IMR-90 (cell line): ENCODE results near the gene HECW1. TPM values are rescaled to one million over a fixed set of nuclear protein-coding genes. Genes with fewer than 3 reads are reported as not detected.

Experiments
- ATAC-seq: fragments of 200-7000 bp; cut with Tn5 transposase; 2 replicates; pipeline ENCODE4 v1.9.1; 2020; ENCODE audit warnings: low read depth, mild to moderate bottlenecking, moderate library complexity
- BruUV-seq: library from RNA; stranded (reverse); fragments of 400-500 nt; replicated peaks from 2 replicates; lab custom pipeline; 2021; lab: Mats Ljungman, UMichigan
- CTCF ChIA-PET: fragments of 300-600 bp; formaldehyde crosslinking; extraction: SDS; loops from one replicate; lab custom pipeline; 2021; ENCODE audit warnings: antibody characterized with exemption; lab: Yijun Ruan, JAX
- POLR2A ChIA-PET: fragments of 300-600 bp; sonication (Branson Sonifier 250); formaldehyde crosslinking; loops from one replicate; lab custom pipeline; 2022; ENCODE audit warnings: antibody characterized with exemption; ENCODE audit not compliant: unreplicated experiment; lab: Charles Lee
- DNase-seq: peaks from one replicate; pipeline ENCODE4 v3.0.0; 2013
- H2AFZ ChIP-seq: replicated peaks from 2 replicates; pipeline ENCODE3; 2013; ENCODE audit warnings: low read length, mild to moderate bottlenecking; ENCODE audit not compliant: poor library complexity
- H2AK5ac ChIP-seq: 2 replicates; pipeline ENCODE4 v1.6.1; 2013; ENCODE audit warnings: low read depth, low read length, inconsistent platforms
- H2AK9ac ChIP-seq: replicated peaks from 2 replicates; pipeline ENCODE3; 2013; ENCODE audit warnings: mild to moderate bottlenecking, low read depth, low read length, moderate library complexity; ENCODE audit not compliant: poor library complexity
- H2BK120ac ChIP-seq: 2 replicates; pipeline ENCODE4 v1.6.1; 2013; ENCODE audit warnings: low read depth, low read length, inconsistent platforms
- H2BK15ac ChIP-seq: 3 replicates; pipeline ENCODE4 v1.6.1; 2013; ENCODE audit warnings: low read depth, low read length, inconsistent platforms
- H2BK20ac ChIP-seq: 2 replicates; pipeline ENCODE4 v1.6.1; 2013; ENCODE audit warnings: low read depth, mild to moderate bottlenecking, inconsistent platforms, low read length, moderate library complexity
- H2BK5ac ChIP-seq: 2 replicates; pipeline ENCODE4 v1.6.1; 2013; ENCODE audit warnings: mild to moderate bottlenecking, low read depth, low read length, inconsistent platforms; ENCODE audit not compliant: poor library complexity, severe bottlenecking
- H3K14ac ChIP-seq: replicated peaks from 2 replicates; pipeline ENCODE4 v1.6.1; 2013; ENCODE audit warnings: low read depth, low read length, inconsistent platforms
- H3K18ac ChIP-seq: 2 replicates; pipeline ENCODE4 v1.6.1; 2013; ENCODE audit warnings: low read depth, low read length, control low read depth
- H3K23ac ChIP-seq: 2 replicates; pipeline ENCODE4 v1.6.1; 2013; ENCODE audit warnings: low read depth, low read length, inconsistent platforms
- H3K27ac ChIP-seq: 2 replicates; pipeline ENCODE4 v1.5.1; 2013; ENCODE audit warnings: mild to moderate bottlenecking, control low read depth, low read length; ENCODE audit not compliant: insufficient read depth
- H3K27me3 ChIP-seq: 2 replicates; pipeline ENCODE4 v1.6.1; 2013; ENCODE audit warnings: low read length; ENCODE audit not compliant: control insufficient read depth, insufficient read depth
- H3K36me3 ChIP-seq: 2 replicates; pipeline ENCODE4 v1.6.1; 2013; ENCODE audit warnings: low read length, mixed read lengths; ENCODE audit not compliant: control insufficient read depth, insufficient read depth
- H3K4ac ChIP-seq: 2 replicates; pipeline ENCODE4 v1.6.1; 2013; ENCODE audit warnings: low read depth, low read length, inconsistent platforms
- H3K4me1 ChIP-seq: 2 replicates; pipeline ENCODE4 v1.6.1; 2013; ENCODE audit warnings: low read length, mixed read lengths; ENCODE audit not compliant: control insufficient read depth, insufficient read depth
- H3K4me2 ChIP-seq: 2 replicates; pipeline ENCODE4 v1.6.1; 2013; ENCODE audit warnings: low read depth, mild to moderate bottlenecking, control low read depth, low read length, moderate library complexity
- H3K4me3 ChIP-seq: 2 replicates; pipeline ENCODE4 v1.5.1; 2013; ENCODE audit warnings: low read depth, mild to moderate bottlenecking, control low read depth, low read length, moderate library complexity; ENCODE audit not compliant: insufficient read depth
- H3K56ac ChIP-seq: 2 replicates; pipeline ENCODE4 v1.6.1; 2013; ENCODE audit warnings: low read length, inconsistent platforms; ENCODE audit not compliant: insufficient read depth; ENCODE audit errors: extremely low read depth
- H3K79me1 ChIP-seq, 2 experiments: 2 replicates each; pipeline ENCODE4 v1.6.1; 2013; ENCODE audit warnings: low read length in 2 of 2, inconsistent platforms in 1 of 2, low read depth in 1 of 2
- H3K9ac ChIP-seq: 2 replicates; pipeline ENCODE4 v1.6.1; 2013; ENCODE audit warnings: low read depth, low read length, control low read depth
- H3K9me1 ChIP-seq: 2 replicates; pipeline ENCODE4 v1.6.1; 2013; ENCODE audit warnings: low read length, inconsistent platforms; ENCODE audit not compliant: insufficient read depth
- H3K9me3 ChIP-seq: 2 replicates; pipeline ENCODE4 v1.6.1; 2013; ENCODE audit warnings: low read length; ENCODE audit not compliant: control insufficient read depth, insufficient read depth
- H4K20me1 ChIP-seq: 2 replicates; pipeline ENCODE4 v1.6.1; 2013; ENCODE audit warnings: low read length, inconsistent platforms; ENCODE audit not compliant: insufficient read depth
- H4K5ac ChIP-seq: 2 replicates; pipeline ENCODE4 v1.6.1; 2013; ENCODE audit warnings: mild to moderate bottlenecking, low read depth, low read length, control low read depth
- H4K8ac ChIP-seq, 2 experiments: 2 replicates each; pipeline ENCODE4 v1.6.1; 2013; ENCODE audit warnings: low read depth in 2 of 2, low read length in 2 of 2, control low read depth in 1 of 2, inconsistent platforms in 1 of 2
- H4K91ac ChIP-seq: 2 replicates; pipeline ENCODE4 v1.6.1; 2013; ENCODE audit warnings: low read depth, low read length, inconsistent platforms; ENCODE audit not compliant: insufficient read depth
- BHLHE40 ChIP-seq: fragments of 150-350 bp; IDR thresholded peaks from 2 replicates; pipeline ENCODE4 v1.6.1; 2016; ENCODE audit warnings: mild to moderate bottlenecking, low read depth, low read length
- CEBPB ChIP-seq: IDR thresholded peaks from 2 replicates; pipeline ENCODE4 v1.6.1; 2012; ENCODE audit warnings: low read depth, low read length, improper control_type of control experiment
- CHD1 ChIP-seq: IDR thresholded peaks from 2 replicates; pipeline ENCODE4 v1.6.1; 2012; ENCODE audit warnings: low read depth, low read length, improper control_type of control experiment
- ELK1 ChIP-seq: fragments of 150-350 bp; IDR thresholded peaks from 2 replicates; pipeline ENCODE4 v1.6.1; 2016; ENCODE audit warnings: low read depth, mild to moderate bottlenecking, low read length, moderate library complexity, borderline replicate concordance
- MAFK ChIP-seq: IDR thresholded peaks from 2 replicates; pipeline ENCODE4 v1.6.1; 2012; ENCODE audit warnings: low read depth, low read length, improper control_type of control experiment
- MAZ ChIP-seq: IDR thresholded peaks from 2 replicates; pipeline ENCODE4 v1.6.1; 2012; ENCODE audit warnings: low read depth, mild to moderate bottlenecking, low read length, improper control_type of control experiment, moderate library complexity, borderline replicate concordance
- MXI1 ChIP-seq: IDR thresholded peaks from 2 replicates; pipeline ENCODE4 v1.6.1; 2012; ENCODE audit warnings: low read depth, mild to moderate bottlenecking, low read length, moderate library complexity, borderline replicate concordance
- NFE2L2 ChIP-seq: fragments of 150-350 bp; IDR thresholded peaks from 2 replicates; pipeline ENCODE4 v1.6.1; 2016; ENCODE audit warnings: low read depth, mild to moderate bottlenecking, low read length
- POLR2A ChIP-seq: IDR thresholded peaks from 2 replicates; pipeline ENCODE4 v1.6.1; 2012; ENCODE audit warnings: mild to moderate bottlenecking, low read depth, low read length
- RAD21 ChIP-seq: IDR thresholded peaks from 2 replicates; pipeline ENCODE4 v1.6.1; 2012; ENCODE audit warnings: low read length, improper control_type of control experiment
- RCOR1 ChIP-seq: IDR thresholded peaks from 2 replicates; pipeline ENCODE4 v1.6.1; 2012; ENCODE audit warnings: mild to moderate bottlenecking, low read length, improper control_type of control experiment; ENCODE audit not compliant: insufficient replicate concordance
- RFX5 ChIP-seq: IDR thresholded peaks from 2 replicates; pipeline ENCODE4 v1.8.0; 2012; ENCODE audit warnings: low read depth, mild to moderate bottlenecking, low read length, moderate library complexity
- SMC3 ChIP-seq: fragments of 150-350 bp; IDR thresholded peaks from 2 replicates; pipeline ENCODE4 v1.6.1; 2016; ENCODE audit warnings: low read depth, mild to moderate bottlenecking, antibody characterized with exemption, low read length, moderate library complexity
- WGBS, 2 experiments: methylation state at CpG; one replicate each; pipeline versions ENCODE4 v1.1.5 to v1.1.7; 2013; ENCODE audit warnings: missing lambda C conversion rate in 2 of 2; ENCODE audit not compliant: insufficient read length in 1 of 2; ENCODE audit errors: extremely low coverage in 2 of 2; 5-methylcytosine and 5-hydroxymethylcytosine counted together
- dilution Hi-C: fragments of 300-500 bp; cut with HindIII; formaldehyde crosslinking; loops from one replicate; pipeline ENCODE4 v1.14.3; 2018; ENCODE audit warnings: low sequenced_read_pairs; ENCODE audit not compliant: unreplicated experiment
- in situ Hi-C: fragments of 300-500 bp; cut with MboI; formaldehyde crosslinking; loops from 3 replicates; pipeline ENCODE4 v1.14.3; 2019; ENCODE audit warnings: low sequenced_read_pairs, inconsistent platforms, mixed read lengths
- intact Hi-C: fragments of 100-400 bp; cut with micrococcal nuclease; formaldehyde crosslinking; loops from 2 replicates; pipeline ENCODE4 v1.10.0; 2022
- polyA plus RNA-seq, 3 experiments: library from polyadenylated mRNA; depleted of rRNA; stranded (reverse); fragments of >200 nt; gene quantifications; 2 replicates each; pipeline ENCODE4 v1.2.3, GENCODE V29; 2012; ENCODE audit warnings: low replicate concordance in 1 of 3
- total RNA-seq: library from RNA; depleted of rRNA; stranded (reverse); fragments of >200 nt; gene quantifications from 2 replicates; pipeline ENCODE4 v1.2.3, GENCODE V29; 2012
- TF ChIP-seq, protein P1 (sequence below): fragments of 150-350 bp; IDR thresholded peaks from 2 replicates; pipeline ENCODE4 v1.6.1; 2017; ENCODE audit warnings: mild to moderate bottlenecking, antibody characterized with exemption, low read length, low read depth
- TF ChIP-seq, protein P2 (sequence below): conservative IDR thresholded peaks from 2 replicates; pipeline ENCODE4 v1.5.1; 2012; ENCODE audit warnings: mild to moderate bottlenecking, low read depth, low read length, improper control_type of control experiment

Gene HECW1
- total and polyA plus RNA-seq, 2 of the 4 experiments (the other 2 are of a cell fraction), result 0.56 to 1.3 TPM

DNA sequence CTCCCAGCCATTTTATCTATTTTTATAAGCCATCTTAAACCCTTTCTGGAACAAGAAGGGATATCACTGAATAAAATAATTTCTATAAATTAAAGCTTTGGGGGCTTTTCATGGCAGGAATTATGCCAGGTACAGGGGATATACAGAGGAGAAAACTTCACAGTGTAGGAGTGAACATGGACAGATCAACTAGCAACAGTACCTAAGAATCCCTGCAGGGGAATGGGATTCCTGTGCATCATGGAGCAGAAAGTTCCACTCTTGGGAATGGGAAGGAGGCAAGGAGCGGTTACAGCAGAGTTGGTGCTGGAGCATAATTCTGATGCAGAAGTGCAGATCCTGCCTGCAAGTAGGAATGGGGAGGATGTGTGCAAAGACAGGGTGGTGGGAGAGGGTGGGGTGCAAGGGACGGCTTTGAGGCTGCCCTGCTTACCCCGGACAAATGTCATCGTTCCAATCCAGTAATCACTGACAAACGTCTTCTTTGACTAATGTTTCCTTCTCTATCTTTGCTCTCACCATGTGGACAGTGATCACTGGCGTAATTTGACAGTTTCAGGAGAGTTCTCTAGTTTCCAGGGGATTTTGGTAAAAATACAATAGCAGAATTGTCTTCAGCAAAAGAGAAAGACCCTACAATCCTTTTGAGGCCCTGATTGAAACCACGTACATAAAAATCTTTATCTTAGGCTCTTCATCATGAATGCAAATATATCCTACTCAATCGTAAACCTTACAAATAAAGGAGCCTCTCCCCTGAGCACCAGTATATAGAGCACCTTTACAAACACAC is 196.7 kb downstream of the HECW1 start:
- dilution Hi-C loops, result no loop called here
- ATAC-seq, result no peak
- intact Hi-C loops, result no loop called here
- TF ChIP-seq RCOR1 (no peak), NFE2L2 (no peak), ELK1 (no peak), BHLHE40 (no peak), CEBPB (no peak), MAZ (no peak), MXI1 (no peak), SMC3 (no peak), RAD21 (no peak), RFX5 (no peak), POLR2A (no peak), MAFK (no peak), CHD1 (no peak)
- TF ChIP-seq, protein P1, sequence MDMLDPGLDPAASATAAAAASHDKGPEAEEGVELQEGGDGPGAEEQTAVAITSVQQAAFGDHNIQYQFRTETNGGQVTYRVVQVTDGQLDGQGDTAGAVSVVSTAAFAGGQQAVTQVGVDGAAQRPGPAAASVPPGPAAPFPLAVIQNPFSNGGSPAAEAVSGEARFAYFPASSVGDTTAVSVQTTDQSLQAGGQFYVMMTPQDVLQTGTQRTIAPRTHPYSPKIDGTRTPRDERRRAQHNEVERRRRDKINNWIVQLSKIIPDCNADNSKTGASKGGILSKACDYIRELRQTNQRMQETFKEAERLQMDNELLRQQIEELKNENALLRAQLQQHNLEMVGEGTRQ, result no peak
- TF ChIP-seq, protein P2, sequence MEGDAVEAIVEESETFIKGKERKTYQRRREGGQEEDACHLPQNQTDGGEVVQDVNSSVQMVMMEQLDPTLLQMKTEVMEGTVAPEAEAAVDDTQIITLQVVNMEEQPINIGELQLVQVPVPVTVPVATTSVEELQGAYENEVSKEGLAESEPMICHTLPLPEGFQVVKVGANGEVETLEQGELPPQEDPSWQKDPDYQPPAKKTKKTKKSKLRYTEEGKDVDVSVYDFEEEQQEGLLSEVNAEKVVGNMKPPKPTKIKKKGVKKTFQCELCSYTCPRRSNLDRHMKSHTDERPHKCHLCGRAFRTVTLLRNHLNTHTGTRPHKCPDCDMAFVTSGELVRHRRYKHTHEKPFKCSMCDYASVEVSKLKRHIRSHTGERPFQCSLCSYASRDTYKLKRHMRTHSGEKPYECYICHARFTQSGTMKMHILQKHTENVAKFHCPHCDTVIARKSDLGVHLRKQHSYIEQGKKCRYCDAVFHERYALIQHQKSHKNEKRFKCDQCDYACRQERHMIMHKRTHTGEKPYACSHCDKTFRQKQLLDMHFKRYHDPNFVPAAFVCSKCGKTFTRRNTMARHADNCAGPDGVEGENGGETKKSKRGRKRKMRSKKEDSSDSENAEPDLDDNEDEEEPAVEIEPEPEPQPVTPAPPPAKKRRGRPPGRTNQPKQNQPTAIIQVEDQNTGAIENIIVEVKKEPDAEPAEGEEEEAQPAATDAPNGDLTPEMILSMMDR, result no peak

More for the DNA sequence above, 196.7 kb downstream of the HECW1 start:
- H2AK9ac ChIP-seq, result no peak overlapping the region
- no peak overlapping the region for H3K9ac ChIP-seq
- no peak overlapping the region for H2BK120ac ChIP-seq
- H3K4ac ChIP-seq, result no peak overlapping the region
- no peak overlapping the region for H4K91ac ChIP-seq
- H3K36me3 ChIP-seq, result no peaks in the 10 kb centered on the region
- H3K18ac ChIP-seq, result no peak overlapping the region
- H3K9me3 ChIP-seq, result no peaks in the 10 kb centered on the region
- H2BK15ac ChIP-seq, result no peak overlapping the region
- no peak overlapping the region for H3K4me2 ChIP-seq
- H2BK20ac ChIP-seq, result no peak overlapping the region
- CTCF ChIA-PET, result no interaction called here
- POLR2A ChIA-PET, result interaction anchor here (0.6 kb wide), 1 partner anchor 23 kb away, joined by 3 read pairs; no protein-coding TSS in a partner anchor
- no peak overlapping the region for H3K14ac ChIP-seq
- no peaks in the 10 kb centered on the region; the same call in 1 of the 2 replicates for H3K27me3 ChIP-seq
- no peak overlapping the region for H3K56ac ChIP-seq
- H3K4me3 ChIP-seq, result no peak overlapping the region
- no peak overlapping the region for H2AFZ ChIP-seq
- peaks cover under 1% of the 10 kb centered on the region; the same call in 1 of the 2 replicates for H3K4me1 ChIP-seq
- BruUV-seq, result no TSS peak
- no peak overlapping the region for H4K5ac ChIP-seq
- H3K27ac ChIP-seq, result no peak overlapping the region
- H3K79me1 ChIP-seq, result no peaks in the 10 kb centered on the region
- H3K9me1 ChIP-seq, result no peaks in the 10 kb centered on the region
- H3K23ac ChIP-seq, result no peak overlapping the region
- no peak for DNase-seq
- no peak overlapping the region for H4K8ac ChIP-seq
- no peak overlapping the region for H2AK5ac ChIP-seq
- 88% methylated on average over 1 of the region's 8 CpGs; no CpG with 5 or more reads in 1 of the 2 experiments for WGBS, 2 experiments
- in situ Hi-C loops, result no loop called here
- H4K20me1 ChIP-seq, result no peaks in the 10 kb centered on the region
- H2BK5ac ChIP-seq, result no peak overlapping the region
